ENCODE data around the gene TDRD3.

GRCh38 chr13:60571571-60571970, 174.6 kb downstream of the TDRD3 start:
- TF ChIP-seq CTCF (conservative IDR thresholded peaks at IDR 0.05) (no peak), EZH2 (IDR thresholded peaks at IDR 0.05; ENCODE audit: low read depth) (no peak)
